Chondrocyte (in vitro differentiated cells): ENCODE data around the gene BCL2. TPM values are rescaled to one million over a fixed set of nuclear protein-coding genes. Genes with fewer than 3 reads are reported as not detected.

Experiments
- DNase-seq: peaks from one replicate; pipeline ENCODE4 v3.0.0; 2021; ENCODE audit warnings: mixed read lengths, low spot score
- H3K27ac Mint-ChIP-seq: one replicate; pipeline ENCODE4 v1.8.0; 2021; ENCODE audit warnings: mild to moderate bottlenecking, moderate library complexity, mixed read lengths; ENCODE audit not compliant: unreplicated experiment
- H3K27me3 Mint-ChIP-seq: 2 replicates; pipeline ENCODE4 v1.8.0; 2021; ENCODE audit warnings: low read depth, mixed read lengths
- H3K36me3 Mint-ChIP-seq: 2 replicates; pipeline ENCODE4 v1.8.0; 2021; ENCODE audit warnings: low read depth, mixed read lengths
- H3K4me1 Mint-ChIP-seq: 2 replicates; pipeline ENCODE4 v1.8.0; 2021; ENCODE audit warnings: low read depth, mild to moderate bottlenecking, mixed read lengths
- H3K4me3 Mint-ChIP-seq: one replicate; pipeline ENCODE4 v1.8.0; 2021; ENCODE audit warnings: mild to moderate bottlenecking, moderate library complexity, mixed read lengths; ENCODE audit not compliant: unreplicated experiment
- H3K9me3 Mint-ChIP-seq: 2 replicates; pipeline ENCODE4 v1.8.0; 2021; ENCODE audit warnings: low read depth, mixed read lengths
- total RNA-seq: library from RNA; stranded (reverse); gene quantifications from 3 replicates; pipeline ENCODE4 v1.2.1, GENCODE V29; 2021
- TF ChIP-seq, protein P1 (sequence below): fragments of 200-600 bp; sonication (generic); IDR thresholded peaks from 2 replicates; pipeline ENCODE4 v1.5.0; 2021; ENCODE audit warnings: antibody characterized with exemption, mild to moderate bottlenecking, moderate library complexity

BCL2 gene
- total RNA-seq, 1 donor from 2014 or later: 8.6 TPM

DNA sequence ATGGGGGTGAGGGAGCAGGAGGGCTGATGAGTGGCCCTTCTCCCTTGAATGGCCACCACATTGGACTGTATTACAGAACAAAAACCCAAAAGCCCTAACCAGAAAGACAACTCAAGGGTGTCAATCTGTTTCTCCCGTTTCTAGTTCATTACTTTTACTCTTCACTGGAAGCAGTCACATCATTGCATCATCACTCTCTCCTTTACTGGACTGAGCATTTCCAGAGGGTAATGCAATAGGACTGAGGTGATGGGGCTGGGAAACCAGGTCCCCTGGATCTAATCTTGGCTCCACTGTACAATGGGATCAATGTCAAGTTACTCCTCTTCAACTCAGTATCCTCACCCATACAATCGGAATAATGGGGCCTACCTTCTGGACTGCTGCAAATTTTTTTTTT, 56.1 kb downstream of the BCL2 start:
- no peaks in the 10 kb centered on the region for H3K36me3 Mint-ChIP-seq
- no peaks in the 10 kb centered on the region for H3K27me3 Mint-ChIP-seq
- no peak overlapping the region for H3K4me3 Mint-ChIP-seq
- peaks cover 4% of the 10 kb centered on the region for H3K9me3 Mint-ChIP-seq
- TF ChIP-seq, protein P1, sequence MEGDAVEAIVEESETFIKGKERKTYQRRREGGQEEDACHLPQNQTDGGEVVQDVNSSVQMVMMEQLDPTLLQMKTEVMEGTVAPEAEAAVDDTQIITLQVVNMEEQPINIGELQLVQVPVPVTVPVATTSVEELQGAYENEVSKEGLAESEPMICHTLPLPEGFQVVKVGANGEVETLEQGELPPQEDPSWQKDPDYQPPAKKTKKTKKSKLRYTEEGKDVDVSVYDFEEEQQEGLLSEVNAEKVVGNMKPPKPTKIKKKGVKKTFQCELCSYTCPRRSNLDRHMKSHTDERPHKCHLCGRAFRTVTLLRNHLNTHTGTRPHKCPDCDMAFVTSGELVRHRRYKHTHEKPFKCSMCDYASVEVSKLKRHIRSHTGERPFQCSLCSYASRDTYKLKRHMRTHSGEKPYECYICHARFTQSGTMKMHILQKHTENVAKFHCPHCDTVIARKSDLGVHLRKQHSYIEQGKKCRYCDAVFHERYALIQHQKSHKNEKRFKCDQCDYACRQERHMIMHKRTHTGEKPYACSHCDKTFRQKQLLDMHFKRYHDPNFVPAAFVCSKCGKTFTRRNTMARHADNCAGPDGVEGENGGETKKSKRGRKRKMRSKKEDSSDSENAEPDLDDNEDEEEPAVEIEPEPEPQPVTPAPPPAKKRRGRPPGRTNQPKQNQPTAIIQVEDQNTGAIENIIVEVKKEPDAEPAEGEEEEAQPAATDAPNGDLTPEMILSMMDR: no peak
- no peak overlapping the region for H3K27ac Mint-ChIP-seq
- peaks cover 10% of the 10 kb centered on the region for H3K4me1 Mint-ChIP-seq
- no peak for DNase-seq

DNA sequence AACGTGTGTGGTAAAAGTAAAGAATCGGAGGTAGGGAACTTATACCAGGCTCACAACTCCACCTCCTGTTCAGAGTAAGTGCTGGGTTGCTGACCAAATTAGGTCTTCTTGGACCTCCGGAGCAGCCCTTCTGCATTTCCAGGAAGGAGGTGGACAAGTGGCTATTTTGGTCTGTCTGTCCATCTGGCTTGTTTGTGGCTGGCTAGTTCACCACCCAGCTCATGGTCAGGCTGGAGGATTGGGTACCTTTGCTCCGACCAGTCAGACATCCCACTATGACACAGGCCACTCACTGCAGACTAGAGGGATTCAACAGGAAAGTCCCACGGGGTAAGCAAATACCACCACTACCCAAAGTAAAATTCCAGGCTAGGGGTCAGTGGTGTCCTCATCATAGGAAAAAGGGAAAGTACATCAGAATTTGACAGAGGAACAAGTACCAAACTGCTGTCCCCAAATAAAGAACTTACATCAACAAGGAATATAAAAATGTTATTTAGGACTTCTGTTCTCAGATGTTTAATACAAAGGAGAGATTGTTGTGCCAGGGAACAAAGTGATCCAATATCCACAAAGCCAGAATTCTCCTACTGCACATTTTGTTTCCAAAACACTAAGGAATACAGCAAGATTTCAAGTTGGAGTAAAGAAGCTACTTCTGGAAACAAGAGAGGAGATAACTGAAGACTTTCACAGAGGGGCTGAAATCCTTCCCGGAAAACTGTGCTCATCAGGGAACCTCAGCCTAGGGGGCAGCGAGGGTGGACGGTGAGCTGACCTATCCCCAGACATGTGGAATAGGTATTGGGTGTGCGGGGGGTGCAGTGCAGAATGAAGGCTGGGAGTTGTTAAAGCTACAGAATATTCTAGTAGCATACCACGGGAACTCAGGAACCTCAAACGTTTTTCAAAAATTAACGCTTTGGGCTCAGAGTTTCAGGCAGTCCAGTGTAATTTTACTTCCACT, 56.9 kb downstream of the BCL2 start:
- Mint-ChIP-seq H3K4me3 (no peak overlapping the region), H3K27me3 (no peaks in the 10 kb centered on the region), H3K36me3 (no peaks in the 10 kb centered on the region), H3K4me1 (peaks cover 10% of the 10 kb centered on the region), H3K27ac (no peak overlapping the region), H3K9me3 (peaks cover 4% of the 10 kb centered on the region)
- TF ChIP-seq, protein P1: peak; percentile 34
- DNase-seq: no peak

DNA sequence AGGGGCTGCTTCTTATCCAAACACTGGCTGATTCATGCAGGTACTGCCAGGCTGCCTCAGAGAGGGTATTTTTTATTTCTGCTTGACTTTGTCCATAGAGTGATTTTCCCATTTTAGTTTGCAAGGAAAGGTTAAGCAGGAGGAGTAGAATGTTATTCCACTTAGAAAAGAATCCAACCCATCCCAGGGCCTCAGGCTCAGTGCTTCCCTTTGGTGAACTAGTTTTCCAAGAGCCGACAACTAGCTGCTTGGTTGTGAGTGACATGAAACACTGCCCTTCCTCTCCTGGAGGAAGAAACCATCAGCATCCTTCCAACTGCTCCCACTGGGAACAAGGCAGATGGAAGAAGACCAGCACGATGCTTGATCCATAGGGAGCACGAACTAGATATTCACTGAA, 58.5 kb downstream of the BCL2 start:
- H3K4me3 Mint-ChIP-seq: no peak overlapping the region
- no peaks in the 10 kb centered on the region for H3K36me3 Mint-ChIP-seq
- H3K4me1 Mint-ChIP-seq: peaks cover 10% of the 10 kb centered on the region
- no peaks in the 10 kb centered on the region for H3K27me3 Mint-ChIP-seq
- H3K9me3 Mint-ChIP-seq: peaks cover 4% of the 10 kb centered on the region
- TF ChIP-seq, protein P1: no peak
- H3K27ac Mint-ChIP-seq: no peak overlapping the region
- DNase-seq: no peak

DNA sequence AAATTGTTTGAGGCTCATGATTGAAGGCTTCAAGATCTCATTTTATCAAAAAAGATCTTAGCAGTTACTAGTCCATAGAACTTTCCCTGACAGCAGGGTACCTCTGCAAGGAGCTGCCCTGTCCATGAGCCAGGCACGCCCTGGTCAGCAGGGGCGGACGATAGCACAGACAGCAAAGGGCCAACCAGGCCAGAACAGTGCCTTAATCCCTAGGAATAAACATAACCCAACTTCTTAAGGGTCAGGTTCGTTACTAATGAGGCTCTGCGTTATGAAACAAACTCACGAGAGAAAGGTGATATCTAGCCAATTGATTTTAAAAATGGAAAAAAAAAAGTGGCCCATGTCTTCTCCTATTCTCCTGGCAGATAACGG, 59.2 kb downstream of the BCL2 start:
- no peak overlapping the region for H3K27ac Mint-ChIP-seq
- no peak overlapping the region for H3K4me3 Mint-ChIP-seq

More for the DNA sequence above, 59.2 kb downstream of the BCL2 start:
- no peak for DNase-seq
- TF ChIP-seq, protein P1: no peak
- Mint-ChIP-seq H3K36me3 (no peaks in the 10 kb centered on the region), H3K4me1 (peaks cover 10% of the 10 kb centered on the region), H3K27me3 (no peaks in the 10 kb centered on the region), H3K9me3 (peaks cover 4% of the 10 kb centered on the region)
